SK-N-MC (cell line): Measurements from ENCODE around the gene CFAP20DC.

Experiments used
- DNase-seq: peaks from one replicate; pipeline ENCODE4 v3.0.0-alpha.2; 2011; ENCODE audit warnings: low read depth, low spot score
- H3K27ac ChIP-seq: fragments of 200-600 bp; sonication (generic); 2 replicates; pipeline ENCODE4 v1.5.1; 2016; ENCODE audit warnings: mixed run types
- H3K36me3 ChIP-seq: fragments of 200-600 bp; sonication (generic); 2 replicates; pipeline ENCODE4 v1.6.1; 2017; ENCODE audit warnings: antibody characterized with exemption, low read length, mixed read lengths; ENCODE audit not compliant: insufficient read depth
- H3K4me3 ChIP-seq: fragments of 200-600 bp; sonication (generic); 2 replicates; pipeline ENCODE4 v1.5.1; 2016
- H3K9ac ChIP-seq: fragments of 200-600 bp; sonication (generic); 2 replicates; pipeline ENCODE4 v1.8.0; 2017; ENCODE audit warnings: mixed run types, mixed read lengths; ENCODE audit not compliant: insufficient read length
- H3K9me3 ChIP-seq: fragments of 200-600 bp; sonication (generic); 2 replicates; pipeline ENCODE4 v1.6.1; 2017; ENCODE audit warnings: low read depth, mild to moderate bottlenecking, antibody characterized with exemption, low read length, moderate library complexity, mixed read lengths
- EZH2 ChIP-seq: fragments of 200-600 bp; sonication (generic); IDR thresholded peaks from one replicate; pipeline ENCODE4 v1.6.1; 2017; ENCODE audit warnings: antibody characterized with exemption
- FOXP2 ChIP-seq: optimal IDR thresholded peaks from 2 replicates; pipeline ENCODE3; 2011; ENCODE audit warnings: mild to moderate bottlenecking, moderate library complexity; ENCODE audit not compliant: insufficient read depth; ENCODE audit errors: extremely low read length, control extremely low read depth
- POLR2AphosphoS5 ChIP-seq: IDR thresholded peaks from 2 replicates; pipeline ENCODE4 v1.6.1; 2012; ENCODE audit warnings: mild to moderate bottlenecking, low read depth, low read length, borderline replicate concordance

Gene CFAP20DC

DNA sequence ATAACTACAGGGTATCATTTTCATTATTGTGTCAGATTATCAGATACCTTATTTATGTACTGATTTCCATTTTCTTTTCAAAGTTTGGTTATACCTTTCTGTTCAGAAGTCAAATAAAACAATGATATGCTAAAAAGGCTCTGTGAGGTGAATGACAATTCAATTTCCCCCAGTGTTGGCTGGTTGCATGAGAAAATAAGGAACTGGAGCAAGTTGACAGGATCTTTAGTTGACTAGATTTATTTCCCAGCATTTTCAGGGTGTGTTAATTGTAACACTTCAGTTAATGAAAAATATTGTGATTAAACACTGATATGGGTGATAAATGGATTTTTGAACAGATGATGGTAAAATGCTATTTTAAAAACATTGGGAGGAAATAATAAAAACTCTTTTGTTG lies 260.4 kb downstream of the CFAP20DC start:
- Histone ChIP-seq H3K9me3 (no peaks in the 10 kb centered on the region), H3K4me3 (no peak overlapping the region), H3K27ac (no peak overlapping the region), H3K9ac (no peak overlapping the region), H3K36me3 (no peaks in the 10 kb centered on the region)
- TF ChIP-seq POLR2AphosphoS5, result no peak
- TF ChIP-seq EZH2, result no peak
- no peak for TF ChIP-seq FOXP2
- no peak for DNase-seq

DNA sequence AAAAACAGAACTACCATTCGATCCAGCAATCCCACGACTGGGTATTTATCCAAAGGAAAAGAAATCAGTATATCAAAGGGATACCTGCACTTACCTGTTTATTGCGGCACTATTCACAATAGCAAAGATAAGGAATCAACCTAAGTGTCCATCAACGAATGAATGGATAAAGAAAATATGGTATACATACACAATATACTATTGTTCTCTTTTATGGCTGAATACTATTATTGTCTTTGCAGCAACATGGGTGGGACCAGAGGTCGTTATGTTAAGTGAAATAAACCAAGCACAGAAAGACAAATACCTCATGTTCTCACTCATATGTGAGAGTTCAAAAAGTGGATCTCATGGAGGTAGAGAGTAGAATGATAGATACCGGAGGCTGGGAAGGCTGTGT lies 264.9 kb downstream of the CFAP20DC start:
- H3K36me3 ChIP-seq, result no peaks in the 10 kb centered on the region
- no peaks in the 10 kb centered on the region for H3K9me3 ChIP-seq
- H3K4me3 ChIP-seq, result no peak overlapping the region
- no peak overlapping the region for H3K9ac ChIP-seq
- DNase-seq, result no peak
- H3K27ac ChIP-seq, result no peak overlapping the region
- TF ChIP-seq EZH2 (no peak), POLR2AphosphoS5 (no peak), FOXP2 (no peak)

DNA sequence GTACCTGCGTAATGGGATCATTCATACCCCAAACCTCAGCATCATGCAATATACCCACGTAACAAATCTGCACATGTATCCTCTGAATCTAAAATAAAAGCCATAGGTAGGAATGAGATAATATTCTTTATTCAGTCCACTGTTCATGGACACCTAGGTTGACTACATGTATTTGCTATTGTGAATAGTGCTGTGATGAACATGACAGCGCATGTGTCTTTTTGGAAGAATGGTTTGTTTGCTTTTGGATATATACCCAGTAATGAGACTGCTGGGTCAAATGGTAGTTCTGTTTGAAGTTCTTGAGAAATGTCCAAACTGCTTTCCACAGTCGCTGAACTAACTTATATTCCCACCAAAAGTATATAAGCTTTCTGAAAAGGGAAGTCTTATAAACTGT lies 265.4 kb downstream of the CFAP20DC start:
- no peak overlapping the region for H3K27ac ChIP-seq
- H3K9me3 ChIP-seq, result no peaks in the 10 kb centered on the region
- no peak overlapping the region for H3K9ac ChIP-seq
- H3K4me3 ChIP-seq, result no peak overlapping the region
- H3K36me3 ChIP-seq, result no peaks in the 10 kb centered on the region
- TF ChIP-seq FOXP2 (no peak), EZH2 (no peak), POLR2AphosphoS5 (no peak)
- DNase-seq, result no peak

DNA sequence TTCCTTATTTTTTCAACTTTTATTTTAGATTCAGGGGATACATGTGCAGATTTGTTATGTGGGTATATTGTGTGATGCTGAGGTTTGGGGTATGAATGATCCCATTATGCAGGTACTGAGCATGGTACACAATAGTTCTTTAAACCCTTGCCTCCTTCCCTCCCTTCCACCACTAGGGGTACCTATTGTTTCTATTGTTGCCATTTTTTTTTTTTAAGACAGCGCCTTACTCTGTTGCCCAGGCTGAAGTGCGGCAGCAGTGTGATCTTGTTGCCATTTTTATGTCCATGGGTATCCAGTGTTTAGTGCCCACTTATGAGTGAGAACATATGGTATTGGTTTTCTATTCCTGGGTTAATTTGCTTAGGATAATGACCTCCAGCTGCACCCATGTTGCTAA lies 266.0 kb downstream of the CFAP20DC start:
- TF ChIP-seq POLR2AphosphoS5, result no peak
- no peak for TF ChIP-seq FOXP2
- no peak for TF ChIP-seq EZH2
- DNase-seq, result no peak
- no peaks in the 10 kb centered on the region for H3K36me3 ChIP-seq
- H3K27ac ChIP-seq, result no peak overlapping the region
- no peaks in the 10 kb centered on the region for H3K9me3 ChIP-seq
- no peak overlapping the region for H3K4me3 ChIP-seq
- H3K9ac ChIP-seq, result no peak overlapping the region

DNA sequence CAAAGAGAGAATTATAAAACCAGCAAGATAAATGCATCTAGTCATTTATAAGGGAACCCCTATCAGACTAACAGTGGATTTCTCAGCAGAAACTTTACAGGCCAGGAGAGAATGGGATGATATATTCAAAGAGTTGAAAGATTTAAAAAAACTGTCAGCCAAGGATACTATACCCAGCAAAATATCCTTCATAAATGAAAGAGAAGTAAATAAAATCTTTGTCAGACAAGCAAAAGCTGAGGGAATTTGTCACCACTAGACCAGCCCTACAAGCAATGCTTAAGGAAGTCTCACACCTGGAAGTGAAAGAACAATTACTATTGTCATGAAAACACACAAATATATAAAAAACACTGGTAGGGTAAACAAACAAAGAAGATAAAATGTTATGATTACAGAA lies 269.9 kb downstream of the CFAP20DC start:
- Histone ChIP-seq H3K9me3 (no peaks in the 10 kb centered on the region), H3K4me3 (no peak overlapping the region), H3K9ac (no peak overlapping the region), H3K36me3 (no peaks in the 10 kb centered on the region), H3K27ac (no peak overlapping the region)
- TF ChIP-seq POLR2AphosphoS5 (no peak), EZH2 (no peak), FOXP2 (no peak)
- DNase-seq, result no peak

DNA sequence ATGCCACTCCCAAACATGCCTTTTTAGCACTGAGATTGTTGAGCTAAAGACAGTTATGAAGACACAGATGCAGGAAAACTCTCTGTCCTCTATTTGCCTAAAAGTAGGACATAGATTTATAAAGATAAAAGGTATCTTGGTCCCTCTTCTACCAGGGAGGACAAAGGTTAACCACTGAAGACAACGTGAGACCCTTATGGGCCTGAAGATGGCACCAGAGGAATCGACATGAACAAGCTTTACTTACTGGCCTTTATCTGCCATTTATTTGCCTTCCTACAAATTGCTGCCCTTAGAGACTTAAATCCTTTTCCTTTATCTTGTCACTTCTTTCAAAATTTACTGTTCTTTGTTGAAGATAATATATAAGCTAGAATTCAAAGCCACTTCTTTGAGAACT lies 273.6 kb downstream of the CFAP20DC start:
- Histone ChIP-seq H3K9me3 (no peaks in the 10 kb centered on the region), H3K9ac (no peak overlapping the region), H3K4me3 (no peak overlapping the region), H3K27ac (no peak overlapping the region), H3K36me3 (no peaks in the 10 kb centered on the region)
- TF ChIP-seq FOXP2 (no peak), EZH2 (no peak), POLR2AphosphoS5 (no peak)
- no peak for DNase-seq

DNA sequence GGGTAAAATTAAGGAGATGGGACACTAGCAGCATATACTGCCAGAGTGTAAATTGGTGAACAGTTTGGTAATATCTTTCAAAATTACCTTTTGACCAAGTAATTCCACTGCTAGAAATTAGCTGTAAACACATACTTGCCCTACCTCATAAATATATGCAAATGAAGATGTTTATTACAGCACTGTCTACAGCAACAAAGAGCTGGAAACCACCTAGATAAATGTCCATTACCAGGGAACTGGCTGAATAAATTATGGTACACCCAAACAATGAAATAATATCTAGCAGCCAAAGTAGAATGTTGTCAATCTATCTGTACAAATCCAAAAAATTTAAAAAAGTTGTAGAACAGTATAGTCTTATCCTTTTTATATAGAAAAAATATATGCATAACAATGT lies 277.4 kb downstream of the CFAP20DC start:
- H3K27ac ChIP-seq, result no peak overlapping the region
- no peak for DNase-seq
- no peaks in the 10 kb centered on the region for H3K9me3 ChIP-seq
- H3K9ac ChIP-seq, result no peak overlapping the region
- no peaks in the 10 kb centered on the region for H3K36me3 ChIP-seq
- H3K4me3 ChIP-seq, result no peak overlapping the region
- no peak for TF ChIP-seq FOXP2
- TF ChIP-seq POLR2AphosphoS5, result no peak
- TF ChIP-seq EZH2, result no peak

DNA sequence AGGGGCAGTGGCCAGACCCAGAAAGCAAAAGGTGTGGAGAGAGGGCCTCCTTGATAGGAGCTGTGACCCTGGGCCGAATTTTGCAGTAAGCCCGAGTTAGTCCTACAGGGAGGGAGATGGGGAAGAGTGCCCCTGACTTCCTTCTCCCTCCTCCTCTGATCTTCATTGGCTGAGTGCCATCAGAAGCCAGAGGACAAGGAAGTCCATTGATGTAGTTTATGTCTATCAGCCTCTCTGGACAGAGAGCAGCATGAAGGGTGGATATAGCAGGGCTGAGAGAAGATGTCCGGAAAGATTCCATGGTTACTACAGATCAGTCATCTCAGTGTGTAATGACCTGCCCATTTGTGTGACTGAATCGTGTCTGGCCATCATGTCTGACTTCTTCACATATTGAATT lies 280.8 kb downstream of the CFAP20DC start:
- no peak for DNase-seq
- Histone ChIP-seq H3K9me3 (no peaks in the 10 kb centered on the region), H3K36me3 (no peaks in the 10 kb centered on the region), H3K4me3 (no peak overlapping the region), H3K9ac (no peak overlapping the region), H3K27ac (no peak overlapping the region)
- TF ChIP-seq EZH2, result no peak

DNA sequence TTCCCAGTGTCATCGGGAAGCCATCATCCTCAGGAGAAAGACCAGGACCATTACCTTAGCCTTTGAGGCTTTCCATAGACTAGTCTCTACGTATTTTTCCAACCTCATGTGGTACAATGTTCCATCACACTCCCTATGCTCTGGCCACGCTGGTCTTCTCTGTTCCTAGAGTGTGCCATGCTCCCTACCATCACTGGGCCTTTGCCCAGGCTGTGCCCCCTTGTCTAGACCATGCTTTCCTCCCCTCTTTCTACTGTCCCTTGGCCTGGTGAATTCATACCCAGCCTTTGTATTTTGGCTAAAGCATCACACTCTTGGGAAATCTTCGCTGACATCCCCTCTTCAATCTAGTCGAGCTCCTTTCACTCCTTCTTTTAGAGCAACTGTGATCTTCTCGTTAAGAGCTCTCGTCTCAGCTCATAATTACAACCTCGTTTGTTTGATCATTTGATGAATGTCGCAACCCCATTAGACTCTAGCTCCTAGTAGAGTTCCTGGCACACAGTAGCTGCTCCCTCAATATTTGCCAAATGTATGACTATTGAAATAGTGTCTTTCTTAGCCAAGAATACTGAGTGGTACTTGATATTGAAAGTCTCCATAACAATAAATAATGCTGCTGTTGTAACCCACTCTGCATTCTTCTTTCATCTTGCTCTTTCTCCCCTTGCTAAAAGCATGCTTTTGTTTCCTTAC lies 283.1 kb downstream of the CFAP20DC start:
- Histone ChIP-seq H3K27ac (no peak overlapping the region), H3K9ac (no peak overlapping the region), H3K36me3 (no peaks in the 10 kb centered on the region), H3K4me3 (no peak overlapping the region), H3K9me3 (no peaks in the 10 kb centered on the region)
- DNase-seq, result no peak
- no peak for TF ChIP-seq POLR2AphosphoS5
- TF ChIP-seq FOXP2, result no peak
- TF ChIP-seq EZH2, result no peak
